Activated CD4-positive, CD25-positive, alpha-beta regulatory T cell treated with anti-CD3 and anti-CD28 coated beads, Interleukin-2, amount 50 U/mL, for 16 hours (primary cell): ENCODE results near the gene FMN2.
"Not testable (repeated sequence)": the region's sequence is repeated elsewhere in the genome, so short reads cannot be mapped to it uniquely, and the experiment has no call there.

Experiments used
- DNase-seq: peaks from one replicate; pipeline ENCODE4 v3.0.0-alpha.2; 2020; ENCODE audit warnings: low read depth, low spot score

Gene FMN2

GRCh38 chr1:240138867-240139266 lies 47.2 kb downstream of the FMN2 start:
- DNase-seq, result no peak

- DNase-seq, result no peak
These were observed 47.8 kb downstream of the FMN2 start for GRCh38 chr1:240139511-240139910.

GRCh38 chr1:240145120-240145519 lies 53.4 kb downstream of the FMN2 start:
- no peak for DNase-seq

- DNase-seq, result no peak
These were observed 56.6 kb downstream of the FMN2 start for GRCh38 chr1:240148333-240148732.

- DNase-seq, result no peak
These were observed 57.9 kb downstream of the FMN2 start for GRCh38 chr1:240149484-240150094.

- DNase-seq, result no peak
These were observed 59.6 kb downstream of the FMN2 start for GRCh38 chr1:240151136-240151735.

GRCh38 chr1:240152611-240153297 lies 61.1 kb downstream of the FMN2 start:
- DNase-seq, result no peak

GRCh38 chr1:240155605-240156004 lies 63.9 kb downstream of the FMN2 start:
- DNase-seq, result no peak

GRCh38 chr1:240164742-240165141 lies 73.1 kb downstream of the FMN2 start:
- DNase-seq, result no peak

- no peak for DNase-seq
These were observed 77.5 kb downstream of the FMN2 start for GRCh38 chr1:240169188-240169587.

- no peak for DNase-seq
These were observed 78.6 kb downstream of the FMN2 start for GRCh38 chr1:240170266-240170665.

- DNase-seq, result no peak
These were observed 79.1 kb downstream of the FMN2 start for GRCh38 chr1:240170806-240171205.

- no peak for DNase-seq
These were observed 80.2 kb downstream of the FMN2 start for GRCh38 chr1:240171907-240172306.

- no peak for DNase-seq
These were observed 82.2 kb downstream of the FMN2 start for GRCh38 chr1:240173836-240174235.

GRCh38 chr1:240174734-240175133 lies 83.1 kb downstream of the FMN2 start:
- no peak for DNase-seq

- DNase-seq, result no peak
These were observed 86.7 kb downstream of the FMN2 start for GRCh38 chr1:240178366-240178765.

- not testable (repeated sequence) for DNase-seq
These were observed 93.0 kb downstream of the FMN2 start for GRCh38 chr1:240184682-240185081.

GRCh38 chr1:240188139-240188538 lies 96.5 kb downstream of the FMN2 start:
- no peak for DNase-seq

- no peak for DNase-seq
These were observed 97.8 kb downstream of the FMN2 start for GRCh38 chr1:240189386-240189989.

- DNase-seq, result no peak
These were observed 99.3 kb downstream of the FMN2 start for GRCh38 chr1:240190881-240191401.

GRCh38 chr1:240192851-240193250 lies 101.2 kb downstream of the FMN2 start:
- no peak for DNase-seq

GRCh38 chr1:240193679-240194078 lies 102.0 kb downstream of the FMN2 start:
- no peak for DNase-seq
